GM06990 (cell line): Measurements from ENCODE around the gene PLAU.
"Not testable (repeated sequence)": the region's sequence is repeated elsewhere in the genome, so short reads cannot be mapped to it uniquely, and the experiment has no call there.

ENCODE experiments used
- DNase-seq: peaks from one replicate; pipeline ENCODE4 v3.0.0-alpha.2; 2011; ENCODE audit not compliant: insufficient read length; ENCODE audit errors: extremely low read depth
- H3K27me3 ChIP-seq: replicated peaks from 2 replicates; pipeline ENCODE4 v1.6.0; 2011; ENCODE audit warnings: low read length; ENCODE audit not compliant: control insufficient read depth, insufficient read depth
- H3K36me3 ChIP-seq: 2 replicates; pipeline ENCODE4 v1.5.1; 2011; ENCODE audit warnings: low read length; ENCODE audit not compliant: control insufficient read depth, insufficient read depth
- H3K4me3 ChIP-seq: replicated peaks from 2 replicates; pipeline ENCODE4 v1.5.1; 2011; ENCODE audit warnings: low read depth, mild to moderate bottlenecking, control low read depth, low read length
- TF ChIP-seq, protein P1 (sequence below): IDR thresholded peaks from 2 replicates; pipeline ENCODE4 v1.5.1; 2011; ENCODE audit warnings: low read length, control low read depth, mild to moderate bottlenecking, inconsistent platforms; ENCODE audit not compliant: insufficient read depth, poor library complexity, severe bottlenecking

The PLAU gene

DNA sequence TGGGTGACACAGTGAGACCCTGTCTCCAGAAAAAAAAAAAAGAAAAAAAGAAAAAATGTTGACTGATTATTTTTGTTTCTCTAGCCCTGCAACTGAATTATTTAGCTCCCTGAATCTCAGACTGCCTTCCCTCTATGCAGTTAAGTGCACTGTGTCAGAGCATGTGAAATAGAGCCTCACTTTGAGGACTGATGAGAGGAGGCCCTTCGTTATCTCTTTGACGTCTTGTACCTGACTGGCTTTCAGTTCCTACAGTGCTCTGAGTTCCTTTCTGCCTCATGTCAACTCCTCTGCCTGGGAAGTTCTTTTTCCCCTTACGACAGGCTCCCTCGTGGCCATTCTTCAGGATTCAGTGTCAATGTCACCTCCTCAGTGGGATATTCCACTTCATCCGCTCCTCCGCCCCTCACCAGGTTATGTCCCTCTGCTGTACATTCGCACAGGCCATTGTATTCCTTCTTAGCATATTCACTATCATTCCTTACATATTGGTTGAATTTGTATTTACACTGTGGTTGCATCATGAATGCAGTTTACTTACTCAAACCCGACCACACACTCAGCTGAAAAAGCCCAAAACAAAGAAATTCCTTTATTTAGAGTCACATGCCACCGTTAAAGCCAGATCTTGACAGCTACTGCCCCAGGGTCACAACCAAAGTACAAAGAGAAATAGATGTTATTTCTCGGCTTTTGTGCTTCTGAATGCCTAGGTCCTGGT, 18.5 kb upstream of the PLAU start:
- no peak for DNase-seq
- Histone ChIP-seq H3K4me3 (no peak overlapping the region), H3K36me3 (no peaks in the 10 kb centered on the region), H3K27me3 (no peaks in the 10 kb centered on the region)
- TF ChIP-seq, protein P1, sequence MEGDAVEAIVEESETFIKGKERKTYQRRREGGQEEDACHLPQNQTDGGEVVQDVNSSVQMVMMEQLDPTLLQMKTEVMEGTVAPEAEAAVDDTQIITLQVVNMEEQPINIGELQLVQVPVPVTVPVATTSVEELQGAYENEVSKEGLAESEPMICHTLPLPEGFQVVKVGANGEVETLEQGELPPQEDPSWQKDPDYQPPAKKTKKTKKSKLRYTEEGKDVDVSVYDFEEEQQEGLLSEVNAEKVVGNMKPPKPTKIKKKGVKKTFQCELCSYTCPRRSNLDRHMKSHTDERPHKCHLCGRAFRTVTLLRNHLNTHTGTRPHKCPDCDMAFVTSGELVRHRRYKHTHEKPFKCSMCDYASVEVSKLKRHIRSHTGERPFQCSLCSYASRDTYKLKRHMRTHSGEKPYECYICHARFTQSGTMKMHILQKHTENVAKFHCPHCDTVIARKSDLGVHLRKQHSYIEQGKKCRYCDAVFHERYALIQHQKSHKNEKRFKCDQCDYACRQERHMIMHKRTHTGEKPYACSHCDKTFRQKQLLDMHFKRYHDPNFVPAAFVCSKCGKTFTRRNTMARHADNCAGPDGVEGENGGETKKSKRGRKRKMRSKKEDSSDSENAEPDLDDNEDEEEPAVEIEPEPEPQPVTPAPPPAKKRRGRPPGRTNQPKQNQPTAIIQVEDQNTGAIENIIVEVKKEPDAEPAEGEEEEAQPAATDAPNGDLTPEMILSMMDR: no peak

DNA sequence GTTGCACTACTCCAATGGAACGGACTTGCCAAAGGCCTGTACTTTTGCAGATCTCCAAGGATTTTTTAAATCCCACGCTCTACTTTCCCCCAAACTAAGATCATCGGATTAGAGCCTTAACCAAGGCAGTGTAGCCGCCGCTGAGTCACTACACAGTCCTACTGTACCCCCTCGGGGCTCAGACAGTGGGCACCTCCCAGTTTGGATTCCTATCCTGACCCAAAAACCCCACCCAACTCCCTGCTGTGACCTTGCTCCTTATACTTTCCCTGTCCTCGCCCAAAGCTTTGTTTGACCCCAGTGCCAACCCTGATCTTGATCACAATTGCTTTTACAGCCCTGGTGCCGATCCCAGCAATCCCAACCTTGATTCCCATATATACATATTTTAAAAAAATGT, 17.5 kb upstream of the PLAU start:
- TF ChIP-seq, protein P1: no peak
- Histone ChIP-seq H3K27me3 (no peaks in the 10 kb centered on the region), H3K36me3 (no peaks in the 10 kb centered on the region), H3K4me3 (no peak overlapping the region)
- no peak for DNase-seq

DNA sequence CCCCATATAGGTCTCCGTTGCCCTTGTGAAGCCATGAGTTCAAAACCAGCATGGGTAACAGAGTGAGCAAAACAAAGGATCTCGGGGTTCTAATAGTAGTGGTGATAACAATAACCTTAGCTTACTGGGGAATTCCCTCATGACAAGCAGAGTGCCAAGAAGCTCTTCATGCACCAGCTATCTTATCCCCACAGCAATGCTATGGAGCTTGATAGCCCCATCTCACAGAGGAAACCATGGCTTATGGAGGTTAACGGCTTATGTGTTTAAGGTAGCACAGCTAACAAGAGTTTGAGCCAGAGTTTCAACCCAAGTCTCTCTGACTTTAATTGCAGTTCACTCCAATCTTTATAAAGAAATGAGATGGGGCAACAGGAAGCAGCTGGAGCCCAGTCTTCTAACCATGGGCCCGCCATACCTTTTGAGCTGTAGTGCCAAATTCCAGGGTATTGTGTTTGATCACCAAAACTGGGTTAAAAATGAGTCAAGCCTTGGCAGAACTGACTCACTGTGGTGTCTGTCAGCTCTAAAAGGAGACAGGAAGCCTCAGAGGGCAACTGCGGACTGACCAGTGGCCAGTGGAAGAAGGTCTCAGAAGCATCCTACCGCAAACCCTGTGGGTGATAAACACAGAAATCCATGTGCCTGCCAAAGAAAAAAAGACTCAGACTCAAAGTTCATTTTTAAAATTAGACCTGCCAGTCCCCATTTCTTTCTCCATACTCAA, 16.5 kb upstream of the PLAU start:
- H3K36me3 ChIP-seq: no peaks in the 10 kb centered on the region
- H3K27me3 ChIP-seq: no peaks in the 10 kb centered on the region
- TF ChIP-seq, protein P1: no peak
- DNase-seq: no peak
- no peak overlapping the region for H3K4me3 ChIP-seq

DNA sequence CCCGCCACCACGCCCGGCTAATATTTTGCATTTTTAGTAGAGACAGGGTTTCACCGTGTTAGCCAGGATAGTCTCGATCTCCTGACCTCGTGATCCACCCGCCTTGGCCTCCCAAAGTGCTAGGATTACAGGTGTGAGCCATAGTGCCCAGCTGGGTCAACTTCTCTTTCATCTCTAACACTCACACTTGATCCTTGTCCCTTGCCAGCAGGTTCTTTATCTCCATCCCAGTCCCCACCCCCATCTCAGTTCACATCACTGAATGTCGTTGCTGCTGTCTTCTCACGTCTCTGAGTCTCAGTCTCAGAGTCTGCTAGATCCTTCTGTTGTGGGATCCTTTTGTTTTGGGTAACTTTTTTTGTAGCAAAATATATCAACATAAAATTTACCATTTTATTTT, 15.6 kb upstream of the PLAU start:
- H3K27me3 ChIP-seq, H3K4me3 ChIP-seq, DNase-seq, H3K36me3 ChIP-seq: not testable (repeated sequence)

DNA sequence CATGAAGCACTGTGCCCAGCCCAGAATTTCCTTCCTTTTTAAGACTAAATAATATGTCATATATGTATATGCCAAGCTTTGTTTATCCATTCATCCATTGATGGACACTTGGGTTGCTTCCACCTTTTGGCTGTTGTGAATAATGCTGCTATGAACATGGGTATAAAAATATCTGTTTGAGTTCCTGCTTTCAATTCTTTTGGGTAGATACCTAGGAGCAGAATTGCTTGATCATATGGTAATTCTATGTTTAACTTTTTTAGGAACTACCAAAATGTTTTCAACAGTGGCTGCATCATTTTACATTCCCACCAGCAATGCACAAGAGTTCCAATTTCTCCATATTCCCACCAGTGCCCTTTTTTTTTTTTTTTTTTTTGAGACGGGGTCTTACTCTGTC, 13.2 kb upstream of the PLAU start:
- Histone ChIP-seq H3K36me3 (no peaks in the 10 kb centered on the region), H3K4me3 (no peak overlapping the region), H3K27me3 (no peaks in the 10 kb centered on the region)
- no peak for DNase-seq
- TF ChIP-seq, protein P1: no peak

DNA sequence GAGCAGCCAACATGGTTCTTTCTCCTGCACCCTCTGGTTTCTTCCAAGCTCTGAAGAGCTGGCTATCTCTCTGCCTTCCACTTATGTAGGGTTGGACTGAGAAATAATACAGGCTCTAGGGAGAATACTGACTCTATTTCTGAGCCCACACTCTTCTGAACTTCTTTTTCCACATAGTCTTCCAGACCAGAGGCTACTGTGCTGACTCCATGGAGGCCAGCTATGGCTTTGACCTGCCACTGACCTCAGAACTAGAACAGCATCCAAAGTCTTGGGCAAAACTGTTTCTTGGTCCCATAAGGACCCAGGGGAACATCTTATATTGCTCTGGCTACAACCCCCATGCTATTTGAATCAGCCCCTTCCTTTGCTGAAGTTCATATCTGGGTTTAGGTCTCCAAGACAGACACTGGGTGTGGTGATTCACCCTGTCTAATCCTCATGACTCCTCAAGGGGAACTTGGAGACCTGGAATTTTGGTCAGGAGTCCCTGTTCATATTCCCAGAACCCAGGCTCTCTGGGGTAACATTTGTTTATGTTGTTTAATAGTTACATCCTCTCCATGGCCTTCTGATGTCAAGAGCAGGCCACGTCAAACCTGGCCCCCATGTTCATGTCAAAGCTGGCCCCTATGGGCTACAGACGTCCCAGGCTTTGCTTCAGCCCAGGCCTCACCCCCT, 12.1 kb upstream of the PLAU start:
- no peak for DNase-seq
- H3K4me3 ChIP-seq: no peak overlapping the region
- H3K27me3 ChIP-seq: no peaks in the 10 kb centered on the region
- no peaks in the 10 kb centered on the region for H3K36me3 ChIP-seq
- TF ChIP-seq, protein P1: no peak
